GM21619 (cell line): Measurements from ENCODE around the gene CFL1.
"Not testable (repeated sequence)": the region's sequence is repeated elsewhere in the genome, so short reads cannot be mapped to it uniquely, and the experiment has no call there.

Experiments used
- ATAC-seq: cut with Tn5 transposase; IDR thresholded peaks from one replicate; pipeline ENCODE4 v1.9.1; 2021; ENCODE audit not compliant: unreplicated experiment

Gene CFL1

DNA sequence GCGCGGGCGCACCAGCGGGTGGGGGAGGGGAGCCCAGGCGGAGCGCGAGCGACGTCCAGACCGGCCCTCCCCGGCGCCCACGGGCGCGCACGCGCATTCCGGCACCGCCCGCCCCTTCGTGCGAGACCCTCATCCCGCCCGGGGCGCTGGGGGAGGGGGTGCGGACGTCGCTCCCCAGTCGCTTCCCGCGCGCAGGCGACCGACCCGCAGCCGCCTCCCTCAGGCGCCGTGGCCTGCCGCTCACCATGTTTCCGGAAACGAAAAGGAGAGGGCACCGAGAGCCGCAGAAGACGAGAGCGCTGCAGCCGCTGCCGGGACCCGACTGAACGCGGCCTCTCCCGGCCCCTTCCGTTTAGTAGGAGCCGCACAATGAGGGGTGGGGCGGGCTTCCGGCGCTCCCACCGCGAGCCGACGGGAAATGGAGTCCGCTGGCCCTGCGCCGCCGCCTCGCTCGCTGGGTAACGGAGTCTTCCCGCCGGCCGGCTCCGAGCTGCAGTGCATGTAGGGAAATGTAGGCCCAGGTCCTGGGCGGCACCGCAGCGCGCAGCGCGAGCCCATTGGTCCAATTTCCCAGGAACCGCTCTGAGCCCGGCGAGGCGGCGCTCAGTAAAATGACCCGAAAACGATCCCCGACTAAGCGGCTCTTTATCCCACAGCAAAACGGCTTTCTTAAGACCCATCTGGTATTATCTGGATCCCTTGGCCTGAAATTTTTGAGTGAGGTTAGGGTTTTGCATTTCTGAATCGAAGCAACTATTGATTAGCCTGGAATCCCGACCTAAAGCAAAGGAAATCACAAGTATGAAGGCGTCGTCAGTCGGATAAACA is at the start of gene CFL1:
TSS of gene CFL1 (minus strand) at position 328 of the 828 bp plus-strand sequence. CDS start at position 247, 81 bp downstream.
- peak; percentile 39 for ATAC-seq

DNA sequence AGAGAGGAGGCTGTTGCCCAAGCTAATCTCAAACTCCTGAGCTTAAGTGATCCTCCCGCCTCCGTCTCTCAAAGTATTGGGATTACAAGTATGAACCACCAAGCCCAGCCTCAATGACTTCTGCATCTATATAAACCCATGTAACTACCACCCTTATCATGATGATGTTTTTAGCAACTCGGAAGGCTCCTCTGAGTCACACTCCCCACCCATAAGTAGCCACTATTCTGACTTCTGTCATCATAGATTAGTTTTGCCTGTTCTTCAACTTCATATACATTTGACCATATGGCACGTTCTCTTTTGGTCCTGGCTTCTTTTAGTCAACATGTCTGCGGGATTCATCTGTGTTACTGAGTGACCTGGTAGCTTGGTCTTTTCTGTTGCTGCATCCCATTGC is 48.6 kb upstream of the CFL1 start:
- no peak for ATAC-seq

DNA sequence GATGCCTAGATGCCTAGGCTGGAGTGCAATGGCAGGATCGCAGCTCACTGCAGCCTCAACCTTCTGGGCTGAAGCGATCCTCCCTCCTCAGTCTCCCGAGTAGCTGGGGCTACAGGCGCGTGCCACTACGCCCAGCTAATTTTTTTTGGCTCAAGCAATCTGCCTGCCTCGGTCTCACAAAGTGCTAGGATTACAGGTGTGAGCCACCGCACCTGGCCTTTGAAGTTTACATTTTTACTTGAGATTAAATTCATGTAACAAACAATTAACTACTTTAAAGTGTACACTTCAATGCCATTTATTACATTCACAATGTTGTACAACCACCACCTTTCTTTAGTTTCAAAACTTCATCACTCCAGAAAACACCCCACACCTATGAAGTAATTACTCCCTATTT is 45.7 kb upstream of the CFL1 start:
- ATAC-seq = no peak

DNA sequence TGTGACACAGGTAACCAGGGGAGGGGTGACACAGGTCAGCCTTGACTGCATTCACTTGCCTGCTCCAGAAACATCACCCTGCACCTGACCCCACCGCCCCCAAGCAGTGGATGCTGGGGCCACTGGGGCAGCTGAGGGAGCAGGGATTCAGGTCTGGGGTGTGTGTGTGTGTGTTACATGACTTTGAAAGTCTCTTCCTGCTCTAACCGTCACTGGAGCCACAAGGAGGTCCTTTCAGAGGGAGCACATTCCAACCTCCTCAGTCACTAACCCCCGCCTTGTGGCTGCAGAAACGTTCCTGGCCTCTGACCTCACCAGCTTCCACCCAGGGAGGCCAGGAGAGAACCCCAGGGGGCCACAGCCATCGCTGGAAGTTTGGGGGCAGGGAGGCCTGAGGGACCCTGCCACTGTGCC is 45.1 kb upstream of the CFL1 start:
- no peak for ATAC-seq

DNA sequence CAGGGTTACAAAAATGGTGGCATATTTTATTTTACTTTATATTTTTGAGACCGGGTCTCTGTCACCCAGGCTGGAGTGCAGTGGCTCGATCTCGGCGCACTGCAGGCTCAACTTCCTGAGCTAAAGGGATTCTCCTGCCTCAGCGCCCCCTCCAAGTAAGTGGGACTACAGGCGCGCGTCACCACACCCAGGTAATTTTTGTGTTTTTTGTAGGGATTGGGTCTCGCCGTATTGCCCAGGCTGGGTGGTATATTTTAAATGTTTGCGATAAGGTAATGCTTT is 42.9 kb upstream of the CFL1 start:
- no peak for ATAC-seq

DNA sequence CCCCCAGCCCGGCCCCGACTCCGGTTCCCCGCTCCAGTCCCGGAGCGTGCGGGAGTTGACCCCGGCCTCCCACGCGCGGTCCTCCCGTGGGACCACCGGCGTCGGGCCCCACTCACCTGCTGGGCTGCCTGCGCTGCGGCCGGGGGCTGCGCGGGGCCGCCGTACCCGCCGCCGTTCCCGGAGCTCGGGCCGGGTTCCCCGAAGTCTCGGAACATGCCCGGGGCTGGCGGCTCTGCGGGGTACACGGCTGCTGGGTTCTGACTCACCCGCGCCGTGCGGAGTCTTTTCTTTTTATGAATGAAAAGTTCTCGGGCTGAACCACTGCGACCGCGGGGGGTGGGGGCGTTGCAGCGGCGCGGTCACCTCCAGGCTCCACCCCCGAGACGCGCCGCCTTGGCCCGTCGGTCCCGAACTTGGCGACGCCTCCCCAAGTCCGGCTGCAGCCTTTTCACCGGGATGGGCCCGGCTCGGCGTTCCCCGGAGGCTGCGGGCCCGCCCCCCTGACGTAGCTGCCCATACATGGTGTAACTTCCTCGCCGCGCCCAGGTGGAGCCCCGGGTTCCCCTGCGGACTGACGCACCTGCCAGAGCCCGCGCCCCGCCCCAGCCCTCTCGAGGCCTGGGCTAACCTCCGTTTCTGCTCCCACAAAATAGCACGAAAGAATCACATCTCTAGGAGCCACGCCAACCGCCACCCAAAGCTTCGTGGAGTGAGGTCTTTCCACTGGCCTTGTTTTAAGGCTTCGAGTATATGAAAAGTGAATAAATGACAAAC is 42.3 kb upstream of the CFL1 start, which contains the start of gene FOSL1:
TSS of gene FOSL1 (minus strand) at position 264 of the 774 bp plus-strand sequence. CDS start at position 215, 49 bp downstream.
- peak; percentile 75 for ATAC-seq

DNA sequence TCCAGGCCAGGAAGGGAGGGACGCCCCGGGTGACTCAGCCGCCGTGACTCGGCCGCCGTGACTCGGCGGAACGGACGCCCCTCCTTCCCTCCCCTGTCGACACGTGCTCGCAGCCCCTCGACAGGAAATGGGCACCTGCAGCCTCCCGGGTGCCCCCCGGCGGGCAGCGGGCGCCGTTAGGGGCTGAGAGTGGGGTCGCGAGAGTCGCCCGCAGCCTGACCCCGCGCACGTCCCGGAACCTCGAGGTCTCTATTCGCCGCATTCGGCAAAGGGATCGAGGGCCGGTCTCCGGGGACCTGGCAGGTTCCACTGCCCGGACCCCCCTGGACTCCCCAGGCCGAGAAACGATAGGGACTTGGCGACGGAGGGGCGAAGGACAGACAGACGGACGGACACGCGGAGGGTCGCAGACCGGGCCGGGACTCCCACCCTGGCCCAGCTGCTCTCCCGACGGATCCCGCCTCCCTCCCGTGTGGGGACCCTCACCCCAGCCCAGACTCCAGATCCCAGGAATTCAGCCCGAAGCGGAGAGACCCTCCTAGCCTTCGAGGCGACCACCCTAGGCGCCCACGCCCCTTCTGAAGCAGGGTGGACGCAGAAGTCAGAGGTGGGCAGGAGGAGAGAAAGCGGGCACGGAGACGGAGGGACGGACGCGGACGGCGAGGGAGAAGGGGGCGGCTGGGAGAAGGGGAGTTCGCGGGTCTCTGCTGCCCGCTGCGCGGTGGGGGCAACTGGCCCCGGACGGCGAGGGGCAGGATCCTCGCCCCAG is 41.6 kb upstream of the CFL1 start:
- ATAC-seq = no peak

DNA sequence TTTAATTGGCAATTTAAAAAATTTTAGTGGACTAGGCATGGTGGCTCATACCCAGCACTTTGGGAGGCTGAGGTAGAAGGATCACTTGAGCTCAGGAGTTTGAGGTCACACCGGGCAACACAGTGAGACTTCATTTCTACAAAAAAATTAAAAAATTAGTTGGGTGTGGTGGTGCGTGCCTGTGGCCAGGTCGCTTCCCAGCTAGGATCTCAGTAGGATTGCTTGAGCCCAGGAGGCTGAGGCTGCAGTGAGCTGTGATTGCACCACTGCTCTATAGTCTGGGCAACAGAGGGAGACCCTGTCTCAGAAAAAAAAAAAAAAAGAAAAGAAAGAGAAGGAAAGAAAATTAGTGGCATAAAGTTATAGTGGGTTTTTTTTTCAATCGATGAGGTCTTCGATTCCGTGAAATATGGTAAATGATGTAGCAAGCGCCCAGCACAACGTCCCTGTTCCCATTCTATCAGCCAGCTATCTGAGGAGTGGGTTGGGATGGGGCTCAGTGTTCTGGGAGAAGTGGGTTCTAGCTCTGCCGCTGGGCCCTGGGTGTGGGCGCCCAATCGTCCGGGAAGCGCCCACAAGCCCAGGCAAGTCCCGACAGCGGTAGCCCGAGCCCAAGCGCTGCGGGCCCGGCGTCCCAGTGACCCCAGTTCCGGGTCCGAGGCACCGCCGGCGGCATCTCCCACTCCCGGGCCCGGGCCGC is 40.8 kb upstream of the CFL1 start:
- no peak for ATAC-seq

DNA sequence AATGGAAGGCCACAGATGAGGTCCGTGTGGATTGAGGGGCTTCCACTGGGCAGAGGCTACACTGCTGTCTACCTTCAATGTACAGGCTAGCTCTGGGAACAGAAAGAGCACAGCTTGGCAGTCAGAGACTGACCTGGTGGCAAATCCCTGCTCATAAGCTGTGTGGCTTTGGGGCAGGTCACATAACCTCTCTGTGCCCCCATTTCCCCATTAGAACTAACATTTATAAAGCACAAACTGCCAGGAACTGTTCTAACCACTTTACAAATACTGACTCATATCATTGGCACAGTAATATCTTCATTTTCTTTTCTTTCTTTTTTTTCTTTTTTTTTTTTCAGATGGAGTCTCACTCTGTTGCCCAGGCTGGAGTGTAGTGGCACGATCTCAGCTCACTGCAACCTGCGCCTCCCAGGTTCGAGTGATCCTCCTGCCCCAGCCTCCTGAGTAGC is 39.1 kb upstream of the CFL1 start:
- no peak for ATAC-seq

DNA sequence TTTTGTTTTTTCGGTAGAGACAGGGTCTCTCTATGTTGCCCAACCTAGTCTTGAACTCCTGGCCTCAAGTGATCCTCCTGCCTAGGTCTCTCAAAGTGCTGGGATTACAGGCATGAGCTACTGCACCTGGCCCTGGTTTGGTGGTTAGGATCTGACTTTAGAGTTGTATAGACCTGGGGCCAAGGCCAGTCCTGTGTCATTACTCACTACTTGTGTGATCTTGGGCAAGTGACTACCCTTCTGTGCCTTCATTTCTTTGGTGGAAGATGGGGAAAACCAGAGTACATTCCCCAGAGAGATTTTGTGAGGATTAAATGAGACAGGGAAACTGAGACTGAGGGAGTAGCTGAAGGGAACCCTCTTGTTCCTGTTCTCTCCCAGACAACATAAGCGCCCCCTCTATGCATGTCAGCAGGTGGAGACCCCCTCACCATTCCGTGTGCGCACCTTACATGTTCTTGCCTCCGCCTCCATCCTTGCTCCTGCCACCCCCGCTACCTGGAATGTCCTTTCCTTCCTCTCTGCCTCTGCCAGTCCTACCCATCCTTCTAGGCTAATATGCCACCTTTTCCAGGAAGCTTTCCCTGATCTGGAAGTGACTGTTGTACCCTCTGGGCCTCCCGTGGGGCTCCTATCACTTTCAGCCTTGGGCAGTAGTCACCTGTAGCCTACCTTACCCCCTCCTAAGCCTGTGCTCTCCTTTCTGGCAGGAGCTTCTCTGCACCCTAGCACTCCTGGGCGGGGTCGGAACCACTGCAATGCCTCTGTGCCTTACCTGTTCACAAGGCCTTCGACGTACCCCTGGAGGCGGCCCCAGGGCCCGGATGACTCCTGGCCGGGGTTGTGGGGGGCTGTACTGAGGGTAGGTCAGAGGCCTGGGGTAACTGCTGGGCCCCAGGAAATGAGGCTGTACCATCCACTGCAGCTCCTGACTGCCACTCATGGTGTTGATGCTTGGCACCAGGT is 38.3 kb upstream of the CFL1 start:
- ATAC-seq = no peak

DNA sequence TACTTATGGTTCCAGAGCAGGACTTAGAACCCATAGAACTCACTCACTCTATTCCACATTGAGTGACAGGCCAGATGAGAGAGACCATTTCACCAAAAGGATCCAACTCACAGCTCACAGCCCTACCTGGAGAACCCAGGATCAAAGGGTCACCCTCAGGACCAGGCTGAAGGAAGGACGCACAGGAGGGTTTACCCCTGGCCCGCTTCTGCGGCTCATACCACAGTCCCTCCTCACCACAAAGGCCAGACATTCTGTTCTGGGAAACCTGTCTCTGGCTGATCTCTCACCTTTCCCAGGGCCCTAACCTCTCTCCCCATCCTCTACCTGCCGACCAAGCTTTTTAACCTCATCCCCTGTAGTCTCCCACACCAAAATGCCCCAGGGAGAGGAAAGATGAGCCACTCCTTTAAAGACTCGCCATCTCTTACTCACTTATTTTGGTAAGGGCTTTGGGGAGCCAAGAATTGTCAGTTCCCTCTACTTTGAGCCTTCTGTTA is 37.6 kb upstream of the CFL1 start:
- no peak for ATAC-seq

DNA sequence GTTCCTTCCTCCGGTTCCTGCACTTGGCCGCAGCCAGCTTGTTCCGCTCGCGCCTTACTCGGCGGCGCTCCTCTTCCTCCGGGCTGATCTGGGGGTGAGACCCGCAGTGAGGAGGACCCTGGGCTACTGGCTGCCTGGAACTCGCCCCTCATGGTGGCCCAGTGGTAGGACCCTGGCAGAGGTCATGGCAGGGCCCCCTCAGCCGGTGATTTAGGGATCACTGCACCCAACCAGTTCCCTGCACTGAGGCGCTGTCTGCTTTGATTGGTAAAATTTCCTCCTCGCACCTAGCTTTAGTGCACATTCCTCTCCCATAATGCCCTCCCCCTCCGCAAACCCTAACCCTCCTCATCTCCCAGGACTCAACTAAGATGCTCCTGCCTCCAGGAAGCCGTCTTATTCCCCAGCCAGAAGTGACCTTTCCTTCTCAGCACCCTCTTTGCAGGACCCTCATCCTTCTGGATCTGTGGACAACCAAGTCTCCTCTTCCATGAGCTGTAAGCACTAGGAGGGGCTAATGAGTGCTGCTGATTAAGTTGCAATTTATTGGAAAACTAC is 36.1 kb upstream of the CFL1 start:
- no peak for ATAC-seq

DNA sequence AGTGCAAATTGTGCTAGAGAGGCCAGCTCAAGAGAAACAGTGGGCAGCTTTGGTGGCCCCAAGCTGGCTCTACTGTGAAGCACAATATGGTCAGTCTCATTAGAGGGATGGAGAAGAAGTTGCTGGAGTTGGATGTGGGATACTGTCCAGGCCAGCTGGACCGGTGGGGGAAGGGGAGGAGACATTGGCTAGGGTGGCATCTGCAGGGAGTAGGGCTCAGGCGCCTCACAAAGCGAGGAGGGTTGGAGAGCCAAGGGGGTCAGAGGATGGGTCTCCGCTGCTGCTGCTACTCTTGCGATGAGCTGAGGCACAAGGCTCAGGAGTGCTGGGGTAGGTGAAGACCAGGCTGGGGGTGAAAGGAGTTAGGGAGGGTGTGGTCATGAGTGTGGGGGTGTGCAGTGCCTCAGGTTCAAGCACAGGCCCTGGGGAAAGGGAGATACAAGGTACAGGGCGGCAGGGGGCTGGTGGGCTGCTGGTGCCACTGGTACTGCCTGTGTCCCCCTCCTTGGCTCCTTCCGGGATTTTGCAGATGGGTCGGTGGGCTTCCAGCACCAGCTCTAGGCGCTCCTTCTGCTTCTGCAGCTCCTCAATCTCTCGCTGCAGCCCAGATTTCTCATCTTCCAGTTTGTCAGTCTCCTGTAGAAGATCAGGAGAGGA is 34.8 kb upstream of the CFL1 start:
- no peak for ATAC-seq

DNA sequence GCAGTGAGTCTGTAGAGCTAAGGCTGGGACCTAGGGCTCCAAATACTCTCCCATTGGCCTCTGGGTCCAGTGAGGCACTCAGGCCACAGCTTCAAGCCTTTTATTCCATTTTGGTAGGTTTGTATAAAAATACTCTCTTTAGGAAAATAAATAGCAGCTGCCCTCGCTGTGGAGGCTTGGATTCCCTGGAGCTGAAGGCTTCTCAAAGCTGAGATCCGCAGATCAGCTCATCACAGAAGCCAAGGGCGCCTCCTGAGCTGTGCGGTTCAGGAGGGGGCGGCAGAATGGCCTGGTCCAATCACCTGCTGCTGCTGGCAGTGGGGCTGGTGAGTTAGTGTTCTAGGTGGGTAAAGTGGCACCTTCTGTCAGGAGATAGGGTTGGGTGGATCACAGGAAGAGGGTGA is 34.2 kb upstream of the CFL1 start:
- ATAC-seq = not testable (repeated sequence)

DNA sequence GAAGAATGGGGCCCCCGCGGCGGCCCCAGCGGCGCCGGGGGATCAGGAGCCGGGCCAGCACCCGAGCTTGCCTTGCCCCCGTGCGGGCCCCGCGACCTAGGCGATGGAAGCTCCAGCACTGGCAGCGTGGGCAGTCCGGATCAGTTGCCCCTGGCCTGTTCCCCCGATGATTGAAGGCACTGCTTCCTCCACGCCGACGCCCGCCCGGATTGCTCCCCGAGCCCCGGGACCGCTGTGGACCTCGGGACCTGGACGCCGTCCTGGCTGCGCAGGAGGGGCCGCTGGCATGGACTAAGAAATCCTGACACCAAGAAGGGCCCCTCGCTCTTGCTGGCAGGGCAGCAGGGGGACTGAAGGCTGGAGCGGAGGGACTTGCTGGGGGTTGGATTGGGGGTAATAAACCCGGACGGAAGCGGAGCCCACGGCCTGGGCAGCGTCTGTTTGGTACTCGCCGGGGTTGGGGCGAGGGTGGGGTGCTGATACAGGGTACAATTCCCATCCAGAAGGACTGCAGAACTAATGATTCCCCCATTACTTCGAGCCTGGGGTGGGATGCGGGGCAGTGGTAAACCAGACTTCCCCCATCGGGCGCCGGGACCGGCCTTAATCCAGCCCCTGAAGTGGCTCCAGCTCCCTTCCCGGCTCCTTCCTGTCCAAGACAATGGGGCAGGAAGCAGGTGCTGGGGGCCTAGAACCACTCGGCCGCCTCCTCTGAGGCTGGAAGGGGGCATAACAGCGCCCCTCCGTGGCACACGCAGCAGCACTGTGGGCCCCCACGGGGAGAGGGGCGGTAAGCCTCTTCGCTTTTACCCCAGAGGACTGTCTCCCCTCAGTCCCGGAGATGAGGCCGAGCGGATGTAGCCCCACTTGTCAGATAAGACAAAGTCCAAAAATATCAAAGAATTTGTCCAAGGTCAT is 33.5 kb upstream of the CFL1 start:
- ATAC-seq = no peak

DNA sequence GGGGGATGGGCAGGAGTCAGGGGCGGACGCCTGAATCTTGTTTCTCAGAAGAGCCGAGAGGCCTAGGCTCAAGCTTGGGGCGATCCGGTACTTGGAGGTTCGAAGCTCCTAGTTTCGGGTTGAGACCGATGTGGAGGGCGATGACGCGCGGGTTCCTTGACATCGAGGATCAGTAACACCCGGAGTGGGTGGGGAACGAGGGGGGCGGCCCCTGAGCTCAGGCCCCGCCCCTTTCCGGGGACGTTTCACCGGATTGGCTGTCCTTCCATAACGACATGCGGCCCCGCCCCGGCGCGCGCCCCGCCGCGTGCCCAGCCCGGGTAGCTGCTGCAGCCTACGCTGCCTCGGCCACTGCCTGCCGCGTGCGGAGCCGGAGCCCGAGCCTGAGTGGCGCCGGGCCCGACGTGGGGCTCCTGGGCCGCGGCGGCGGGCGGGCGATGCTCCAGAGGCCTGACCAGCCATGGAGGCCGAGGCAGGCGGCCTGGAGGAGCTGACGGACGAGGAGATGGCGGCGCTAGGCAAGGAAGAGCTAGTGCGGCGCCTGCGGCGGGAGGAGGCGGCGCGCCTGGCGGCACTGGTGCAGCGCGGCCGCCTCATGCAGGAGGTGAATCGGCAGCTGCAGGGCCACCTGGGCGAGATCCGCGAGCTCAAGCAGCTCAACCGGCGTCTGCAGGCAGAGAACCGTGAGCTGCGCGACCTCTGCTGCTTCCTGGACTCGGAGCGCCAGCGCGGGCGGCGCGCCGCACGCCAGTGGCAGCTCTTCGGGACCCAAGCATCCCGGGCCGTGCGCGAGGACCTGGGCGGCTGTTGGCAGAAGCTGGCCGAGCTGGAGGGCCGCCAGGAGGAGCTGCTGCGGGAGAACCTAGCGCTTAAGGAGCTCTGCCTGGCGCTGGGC is 32.6 kb upstream of the CFL1 start, which contains the start of gene CCDC85B:
TSS of gene CCDC85B (plus strand) at position 350 of the 895 bp plus-strand sequence. CDS start at position 461, 111 bp downstream.
- peak; percentile 45 for ATAC-seq
